Ishikawa (cell line): ENCODE data around the gene TNS3.

Source experiments
- CEBPB ChIP-seq: IDR thresholded peaks from 2 replicates; pipeline ENCODE4 v1.6.1; 2012
- EGR1 ChIP-seq: IDR thresholded peaks from 2 replicates; pipeline ENCODE4 v1.6.1; 2012
- RAD21 ChIP-seq: IDR thresholded peaks from 2 replicates; pipeline ENCODE4 v1.6.1; 2012; ENCODE audit warnings: low read depth
- TAF1 ChIP-seq: IDR thresholded peaks from 2 replicates; pipeline ENCODE4 v1.6.1; 2012; ENCODE audit warnings: low read depth, mild to moderate bottlenecking
- TCF12 ChIP-seq: IDR thresholded peaks from 2 replicates; pipeline ENCODE4 v1.6.1; 2012; ENCODE audit warnings: low read depth
- YY1 ChIP-seq: IDR thresholded peaks from 2 replicates; pipeline ENCODE4 v1.6.1; 2012; ENCODE audit warnings: low read depth
- ZBTB7A ChIP-seq: IDR thresholded peaks from 2 replicates; pipeline ENCODE4 v1.6.1; 2012; ENCODE audit warnings: low read depth
- TF ChIP-seq, protein P1 (sequence below): IDR thresholded peaks from 2 replicates; pipeline ENCODE4 v1.6.1; 2012
- TF ChIP-seq, protein P2 (sequence below): IDR thresholded peaks from 2 replicates; pipeline ENCODE4 v1.6.1; 2012
- TF ChIP-seq, protein P3 (sequence below): IDR thresholded peaks from 2 replicates; pipeline ENCODE4 v1.6.1; 2012; ENCODE audit warnings: low read depth, mild to moderate bottlenecking

GRCh38 chr7:47546733-47547494 is 35.0 kb downstream of the TNS3 start:
- no peak for TF ChIP-seq YY1
- TF ChIP-seq, protein P1, sequence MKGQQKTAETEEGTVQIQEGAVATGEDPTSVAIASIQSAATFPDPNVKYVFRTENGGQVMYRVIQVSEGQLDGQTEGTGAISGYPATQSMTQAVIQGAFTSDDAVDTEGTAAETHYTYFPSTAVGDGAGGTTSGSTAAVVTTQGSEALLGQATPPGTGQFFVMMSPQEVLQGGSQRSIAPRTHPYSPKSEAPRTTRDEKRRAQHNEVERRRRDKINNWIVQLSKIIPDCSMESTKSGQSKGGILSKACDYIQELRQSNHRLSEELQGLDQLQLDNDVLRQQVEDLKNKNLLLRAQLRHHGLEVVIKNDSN, result no peak
- TF ChIP-seq CEBPB, result no peak
- no peak for TF ChIP-seq RAD21
- TF ChIP-seq TAF1, result no peak
- TF ChIP-seq, protein P2, sequence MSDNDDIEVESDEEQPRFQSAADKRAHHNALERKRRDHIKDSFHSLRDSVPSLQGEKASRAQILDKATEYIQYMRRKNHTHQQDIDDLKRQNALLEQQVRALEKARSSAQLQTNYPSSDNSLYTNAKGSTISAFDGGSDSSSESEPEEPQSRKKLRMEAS, result no peak
- TF ChIP-seq, protein P3, sequence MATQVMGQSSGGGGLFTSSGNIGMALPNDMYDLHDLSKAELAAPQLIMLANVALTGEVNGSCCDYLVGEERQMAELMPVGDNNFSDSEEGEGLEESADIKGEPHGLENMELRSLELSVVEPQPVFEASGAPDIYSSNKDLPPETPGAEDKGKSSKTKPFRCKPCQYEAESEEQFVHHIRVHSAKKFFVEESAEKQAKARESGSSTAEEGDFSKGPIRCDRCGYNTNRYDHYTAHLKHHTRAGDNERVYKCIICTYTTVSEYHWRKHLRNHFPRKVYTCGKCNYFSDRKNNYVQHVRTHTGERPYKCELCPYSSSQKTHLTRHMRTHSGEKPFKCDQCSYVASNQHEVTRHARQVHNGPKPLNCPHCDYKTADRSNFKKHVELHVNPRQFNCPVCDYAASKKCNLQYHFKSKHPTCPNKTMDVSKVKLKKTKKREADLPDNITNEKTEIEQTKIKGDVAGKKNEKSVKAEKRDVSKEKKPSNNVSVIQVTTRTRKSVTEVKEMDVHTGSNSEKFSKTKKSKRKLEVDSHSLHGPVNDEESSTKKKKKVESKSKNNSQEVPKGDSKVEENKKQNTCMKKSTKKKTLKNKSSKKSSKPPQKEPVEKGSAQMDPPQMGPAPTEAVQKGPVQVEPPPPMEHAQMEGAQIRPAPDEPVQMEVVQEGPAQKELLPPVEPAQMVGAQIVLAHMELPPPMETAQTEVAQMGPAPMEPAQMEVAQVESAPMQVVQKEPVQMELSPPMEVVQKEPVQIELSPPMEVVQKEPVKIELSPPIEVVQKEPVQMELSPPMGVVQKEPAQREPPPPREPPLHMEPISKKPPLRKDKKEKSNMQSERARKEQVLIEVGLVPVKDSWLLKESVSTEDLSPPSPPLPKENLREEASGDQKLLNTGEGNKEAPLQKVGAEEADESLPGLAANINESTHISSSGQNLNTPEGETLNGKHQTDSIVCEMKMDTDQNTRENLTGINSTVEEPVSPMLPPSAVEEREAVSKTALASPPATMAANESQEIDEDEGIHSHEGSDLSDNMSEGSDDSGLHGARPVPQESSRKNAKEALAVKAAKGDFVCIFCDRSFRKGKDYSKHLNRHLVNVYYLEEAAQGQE, result no peak
- no peak for TF ChIP-seq EGR1
- no peak for TF ChIP-seq ZBTB7A
- no peak for TF ChIP-seq TCF12
